HG03097 (cell line): Measurements from ENCODE around the gene STK40.

Experiments
- ATAC-seq: cut with Tn5 transposase; IDR thresholded peaks from one replicate; pipeline ENCODE4 v1.9.1; 2021; ENCODE audit not compliant: unreplicated experiment, low FRiP score

STK40 gene

GRCh38 chr1:36400514-36400824 is 14.7 kb upstream of the STK40 start:
- ATAC-seq, result no peak

DNA sequence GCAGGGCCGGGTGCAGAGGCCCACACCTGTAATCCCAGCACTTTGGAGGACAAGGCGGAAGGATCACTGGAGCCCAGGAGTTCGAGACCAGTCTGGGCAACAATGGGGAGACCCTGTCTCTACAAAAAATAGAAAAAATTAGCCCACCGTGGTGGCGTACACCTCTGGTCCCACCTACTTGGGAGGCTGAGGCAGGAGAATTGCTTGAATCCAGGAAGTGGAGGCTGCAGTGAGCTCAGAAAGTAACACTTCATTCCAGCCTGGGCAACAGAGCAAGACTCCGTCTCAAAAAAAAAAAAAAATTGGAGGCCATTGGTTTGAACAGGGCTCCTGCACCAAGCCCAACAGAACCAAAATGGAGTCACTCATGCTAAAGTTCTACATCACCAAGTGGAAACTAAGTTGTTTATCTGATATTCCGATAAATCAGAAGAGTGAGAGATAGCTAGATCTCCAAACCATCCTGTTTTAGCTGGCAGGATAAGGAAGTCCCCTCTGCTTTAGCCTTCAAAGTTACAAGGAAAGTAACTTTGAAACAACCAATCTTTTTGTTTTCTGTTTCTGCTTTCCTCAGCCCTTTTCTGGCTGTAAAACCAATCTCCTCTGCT is 12.8 kb upstream of the STK40 start:
- ATAC-seq, result no peak

DNA sequence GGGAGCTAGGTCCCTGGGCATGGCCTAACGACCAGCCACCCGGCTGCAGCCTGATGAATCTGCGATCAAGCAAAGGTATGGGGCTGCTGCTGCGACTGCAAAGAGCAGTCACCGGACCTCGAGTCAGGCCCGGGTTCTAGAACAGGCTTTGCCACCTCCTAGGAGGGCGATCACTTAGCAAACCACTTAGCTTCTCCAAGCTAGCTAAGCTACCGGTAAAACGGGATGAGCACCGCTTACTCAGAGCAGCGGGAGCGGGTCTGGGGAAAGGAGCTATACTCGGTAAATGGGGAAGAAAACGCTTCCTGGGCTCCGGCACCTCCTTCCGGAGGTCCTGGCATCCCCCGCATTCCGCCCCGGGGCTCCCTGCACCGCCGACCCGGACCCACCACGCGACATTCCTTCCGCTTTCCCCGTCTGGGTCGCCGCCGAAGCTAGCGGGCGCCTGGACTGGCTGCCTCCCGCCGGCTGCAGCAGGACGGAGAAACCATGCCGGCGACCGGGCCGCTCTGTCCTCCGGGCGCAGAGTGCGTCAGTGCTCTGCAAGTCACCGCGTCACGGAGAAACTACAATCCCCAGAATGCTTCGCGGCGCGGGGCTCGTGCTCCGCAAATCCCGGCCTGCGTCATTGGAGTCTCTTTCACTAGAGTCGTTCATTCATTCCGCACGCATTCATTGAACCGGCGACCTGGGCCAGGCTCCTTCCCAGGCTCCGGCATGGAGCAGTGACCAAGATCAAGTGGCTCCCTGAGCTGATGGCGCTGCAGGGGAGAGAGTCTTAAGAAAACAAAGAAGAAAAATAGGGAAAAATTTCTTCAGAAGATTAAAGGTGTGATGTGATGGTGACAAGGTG is 11.9 kb upstream of the STK40 start, which contains the start of gene LSM10:
LSM10 (minus strand) TSS at position 531 of the 853 bp plus-strand sequence. CDS start 3,779 bp downstream, outside the sequence.
- ATAC-seq, result peak; percentile 45

GRCh38 chr1:36397083-36397377 is 11.3 kb upstream of the STK40 start:
- ATAC-seq, result peak; percentile 16

DNA sequence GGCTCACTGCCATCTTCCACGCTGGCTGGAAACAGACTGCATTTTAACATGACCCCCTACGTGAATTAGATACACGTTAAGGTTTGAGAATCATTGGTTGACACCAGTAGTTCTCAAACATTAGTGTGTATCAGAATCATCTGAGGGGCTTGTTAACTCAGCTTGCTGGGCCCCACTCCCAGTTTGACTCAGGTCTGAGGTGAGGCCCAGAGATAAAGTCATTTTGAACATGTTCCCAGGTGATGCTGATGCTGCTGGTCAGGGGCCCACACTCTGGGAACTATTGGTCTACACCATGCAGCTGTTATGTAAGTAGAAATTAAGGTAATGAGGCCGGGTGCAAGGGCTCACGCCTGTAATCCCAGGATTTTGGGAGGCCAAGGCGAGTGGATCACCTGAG is 10.6 kb upstream of the STK40 start:
- ATAC-seq, result no peak

GRCh38 chr1:36393686-36394085 is 8.0 kb upstream of the STK40 start:
- ATAC-seq, result no peak

DNA sequence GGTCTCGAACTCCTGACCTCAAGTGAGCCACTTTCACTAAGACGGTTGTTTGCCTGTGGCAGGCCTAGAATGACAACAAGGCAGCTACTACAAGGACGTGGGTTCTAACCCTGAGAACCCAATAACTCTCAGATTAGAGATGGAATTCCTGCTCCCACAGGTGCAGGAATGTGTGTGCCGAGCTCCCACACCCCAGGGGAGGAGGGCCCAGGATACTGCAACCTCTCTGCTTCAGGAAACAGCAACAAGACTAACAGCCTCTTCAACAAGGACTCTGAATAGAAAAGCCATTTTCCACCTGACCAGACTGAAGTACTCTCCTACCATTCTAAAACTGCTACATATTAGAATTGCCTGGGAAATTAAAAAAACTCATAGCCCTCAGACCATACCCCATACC is 7.1 kb upstream of the STK40 start:
- ATAC-seq, result no peak

DNA sequence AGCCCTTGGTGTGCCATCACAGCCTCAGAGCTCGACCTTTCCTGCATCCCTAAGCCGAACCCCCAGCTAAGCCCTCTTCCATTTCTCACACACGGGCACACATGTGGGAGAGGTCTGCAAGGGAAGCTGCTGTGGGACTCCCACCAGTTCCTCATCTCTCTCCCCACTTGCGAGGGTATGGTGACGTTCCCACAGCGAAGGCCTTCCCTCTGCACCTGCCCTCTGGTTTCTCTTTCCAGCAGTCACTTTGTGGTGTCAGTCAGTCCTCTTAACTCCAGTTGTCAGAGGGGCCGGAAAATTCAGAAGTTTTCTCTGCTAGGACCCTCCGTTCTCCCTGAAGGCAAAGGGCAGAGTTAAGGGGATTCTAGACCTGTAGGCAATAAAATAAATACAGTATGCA is 5.5 kb upstream of the STK40 start:
- ATAC-seq, result no peak

- no peak for ATAC-seq
Measured at GRCh38 chr1:36390411-36390810, 4.7 kb upstream of the STK40 start.

- no peak for ATAC-seq
Measured at GRCh38 chr1:36389999-36390398, 4.3 kb upstream of the STK40 start.

DNA sequence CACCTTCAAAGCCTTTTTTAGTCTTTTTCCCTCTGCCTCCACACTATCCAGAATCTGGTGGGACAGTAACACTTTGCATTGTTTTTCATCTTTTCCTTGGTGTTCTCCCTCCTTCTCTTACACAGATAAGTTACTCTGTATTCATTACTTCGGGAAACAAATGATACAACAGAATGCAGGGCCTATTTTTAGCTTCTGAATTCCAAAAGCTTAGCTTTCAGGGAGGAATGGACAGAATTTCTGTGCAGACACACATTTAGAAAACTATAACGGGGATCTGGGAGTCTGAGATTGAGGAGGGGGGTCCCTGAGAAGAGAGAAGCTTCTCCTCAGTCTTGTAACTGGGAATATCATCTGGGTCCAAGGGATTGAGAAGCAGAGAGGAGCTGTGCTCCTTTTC is 3.5 kb upstream of the STK40 start:
- ATAC-seq, result no peak

DNA sequence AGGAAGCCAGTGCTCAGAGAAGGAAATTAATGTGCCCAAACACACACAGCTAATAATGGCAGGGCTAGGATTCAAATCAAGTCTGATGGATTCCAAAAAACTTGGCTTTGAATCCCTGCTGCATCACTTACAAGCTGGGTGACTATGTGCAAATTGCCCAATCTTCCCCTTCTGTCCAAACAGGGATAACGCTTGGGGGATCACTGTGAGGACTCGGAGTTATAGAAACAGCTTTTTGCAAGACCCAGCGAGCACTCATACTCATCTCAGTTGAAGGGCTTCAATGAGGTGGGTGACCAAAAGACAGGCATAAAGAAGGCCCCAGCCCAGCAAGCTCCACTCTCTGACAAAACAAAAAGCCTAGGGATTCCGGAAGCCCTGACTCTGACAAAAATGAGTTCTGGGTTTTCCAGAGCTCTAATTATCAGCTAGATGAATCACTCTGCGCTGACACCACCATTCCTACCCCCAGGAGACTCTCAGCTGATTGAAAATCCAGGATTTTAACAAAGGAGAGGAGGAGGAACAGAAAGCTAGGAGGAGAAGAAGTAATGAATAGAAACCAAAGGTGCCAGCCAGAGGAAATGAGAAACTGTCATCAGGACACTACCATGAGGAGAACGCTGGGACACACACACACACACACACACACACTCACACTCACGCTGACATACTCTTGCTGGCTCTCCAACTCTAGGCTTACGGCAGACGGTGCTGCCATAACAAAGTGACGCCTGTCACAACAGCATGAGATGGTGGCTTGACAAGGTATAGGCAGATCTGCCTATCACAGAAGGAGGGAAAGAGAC is 1.6 kb upstream of the STK40 start:
- ATAC-seq, result no peak

DNA sequence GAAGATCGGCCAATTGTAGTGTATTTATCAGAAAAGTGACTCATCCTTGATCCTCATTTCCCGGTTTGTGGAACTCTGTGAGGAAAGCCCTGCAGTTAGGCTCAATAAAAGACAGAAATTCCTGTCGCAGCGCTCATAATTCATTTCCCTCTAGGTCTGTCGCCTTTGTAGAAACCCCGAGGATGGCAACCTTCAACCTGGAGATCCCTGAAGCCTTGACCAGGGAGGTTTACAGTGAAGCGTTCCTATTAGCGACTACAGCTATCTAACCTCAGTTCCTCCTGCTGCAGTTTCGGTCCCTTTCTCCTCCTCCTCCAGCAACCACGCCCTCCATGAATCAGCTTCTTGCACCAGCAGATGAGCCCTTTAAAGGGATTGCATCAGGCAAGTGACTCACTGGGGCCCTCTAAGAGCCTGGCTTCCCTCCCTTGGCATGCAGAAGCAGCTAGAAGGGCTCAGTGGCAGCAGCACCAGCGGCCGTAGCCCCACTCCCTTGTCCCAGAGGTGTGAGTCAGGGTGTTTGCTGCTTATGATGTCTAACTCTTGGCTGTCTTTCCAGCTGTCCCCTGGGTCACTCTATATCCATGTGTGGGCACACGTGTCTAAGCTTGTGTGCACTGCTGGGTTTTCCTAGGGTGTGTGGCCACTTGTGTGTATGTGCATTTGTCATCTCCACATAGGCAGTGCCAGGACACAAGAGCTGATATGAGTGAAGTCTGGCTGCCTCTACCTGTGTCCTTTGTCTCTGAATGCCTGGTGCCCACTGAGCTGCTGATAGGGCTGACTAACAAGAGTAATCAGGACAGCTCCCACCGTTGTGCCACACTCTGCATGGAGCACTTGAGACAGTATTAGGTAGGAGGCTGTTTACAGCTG is 779 bp upstream of the STK40 start:
- ATAC-seq, result no peak

GRCh38 chr1:36384542-36385409 is 948 bp downstream of the STK40 start:
- ATAC-seq, result no peak

- no peak for ATAC-seq
Measured at GRCh38 chr1:36383240-36383639, 2.5 kb downstream of the STK40 start.

- ATAC-seq, result no peak
Measured at GRCh38 chr1:36382669-36383068, 3.1 kb downstream of the STK40 start.

DNA sequence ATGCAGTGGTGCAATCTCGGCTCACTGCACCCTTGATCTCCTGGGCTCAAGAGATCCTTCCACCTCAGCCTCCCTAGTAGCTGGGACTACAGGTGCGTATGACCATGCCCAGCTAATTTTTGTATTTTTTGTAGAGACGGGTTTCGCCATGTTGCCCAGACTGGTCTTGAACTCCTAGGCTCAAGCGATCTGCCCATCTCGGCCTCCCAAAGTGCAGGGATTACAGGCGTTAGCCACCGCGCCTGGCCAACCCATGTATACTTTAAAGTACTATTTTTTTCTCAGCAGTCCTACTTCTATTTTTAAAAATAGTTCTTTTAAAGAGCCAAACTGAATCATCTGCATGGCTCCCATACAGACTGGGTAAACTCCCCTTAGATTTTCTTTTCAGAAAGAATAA is 3.5 kb downstream of the STK40 start:
- ATAC-seq, result no peak

- ATAC-seq, result no peak
Measured at GRCh38 chr1:36381405-36381804, 4.3 kb downstream of the STK40 start.

- ATAC-seq, result no peak
Measured at GRCh38 chr1:36380782-36381181, 4.9 kb downstream of the STK40 start.

- ATAC-seq, result no peak
Measured at GRCh38 chr1:36380143-36380619, 5.5 kb downstream of the STK40 start.
